ENCODE data around the gene AMD1. TPM values are rescaled to one million over a fixed set of nuclear protein-coding genes. Genes with fewer than 3 reads are reported as not detected.

Gene AMD1
- polyA plus RNA-seq, 1 donor, result 41.8 TPM

- no peak for DNase-seq
These were observed 65.0 kb downstream of the AMD1 start for GRCh38 chr6:110939429-110940200.

GRCh38 chr6:110944681-110945151 lies 70.1 kb downstream of the AMD1 start:
- DNase-seq, result no peak

Other genes starting within 250 kb of the AMD1 start
- gene CDK19, start 59.3 kb upstream of the AMD1 start, polyA plus RNA-seq (ENCODE audit: insufficient read length), result 14.8 TPM
- gene GTF3C6, start 83.9 kb downstream of the AMD1 start, polyA plus RNA-seq (ENCODE audit: insufficient read length), result 71.8 TPM
- gene RPF2, start 107.3 kb downstream of the AMD1 start, polyA plus RNA-seq (ENCODE audit: insufficient read length), result 23.4 TPM
- gene SLC16A10, start 212.7 kb downstream of the AMD1 start, polyA plus RNA-seq (ENCODE audit: insufficient read length), result 7.6 TPM

Measured in hindlimb muscle (tissue), 1 donor.